Trophoblast cell (in vitro differentiated cells and primary cell): ENCODE data around the gene IL1RAPL1.

Experiments used
- DNase-seq, 2 donors: peaks; one replicate each; pipeline ENCODE4 v3.0.0-alpha.2; 2016
- H2AFZ ChIP-seq: 2 replicates; pipeline ENCODE4 v1.6.1; 2013; ENCODE audit warnings: low read length, moderate library complexity, mild to moderate bottlenecking; ENCODE audit not compliant: insufficient read depth, poor library complexity
- H2AK5ac ChIP-seq: 2 replicates; pipeline ENCODE4 v1.6.1; 2013; ENCODE audit warnings: mild to moderate bottlenecking, low read length
- H2BK120ac ChIP-seq: 2 replicates; pipeline ENCODE4 v1.6.1; 2013; ENCODE audit warnings: low read length, mild to moderate bottlenecking, moderate library complexity; ENCODE audit not compliant: insufficient read depth, poor library complexity
- H2BK12ac ChIP-seq: 2 replicates; pipeline ENCODE4 v1.6.1; 2013; ENCODE audit warnings: mild to moderate bottlenecking, low read length, moderate library complexity
- H2BK5ac ChIP-seq: 2 replicates; pipeline ENCODE4 v1.6.1; 2013; ENCODE audit warnings: low read length, low read depth, moderate library complexity, mild to moderate bottlenecking; ENCODE audit not compliant: poor library complexity
- H3K14ac ChIP-seq: 2 replicates; pipeline ENCODE4 v1.6.1; 2013; ENCODE audit warnings: mild to moderate bottlenecking, low read length
- H3K18ac ChIP-seq: 2 replicates; pipeline ENCODE4 v1.6.1; 2013; ENCODE audit warnings: mild to moderate bottlenecking, low read length
- H3K23ac ChIP-seq: 2 replicates; pipeline ENCODE4 v1.6.1; 2013; ENCODE audit warnings: low read length
- H3K27ac ChIP-seq: 2 replicates; pipeline ENCODE4 v1.5.1; 2013; ENCODE audit warnings: low read depth, mild to moderate bottlenecking, inconsistent platforms, low read length, moderate library complexity
- H3K27me3 ChIP-seq: 2 replicates; pipeline ENCODE4 v1.6.1; 2013; ENCODE audit warnings: inconsistent platforms, mild to moderate bottlenecking, low read length, moderate library complexity; ENCODE audit not compliant: insufficient read depth
- H3K36me3 ChIP-seq, 2 experiments: 1 replicate in 1 of 2; 2 replicates in 1 of 2; pipeline ENCODE4 v1.6.1; 2013; ENCODE audit warnings: low read length in 2 of 2, mild to moderate bottlenecking in 2 of 2, moderate library complexity in 1 of 2; ENCODE audit not compliant: insufficient read depth in 2 of 2, control insufficient read depth in 1 of 2
- H3K4ac ChIP-seq: 2 replicates; pipeline ENCODE4 v1.6.1; 2013; ENCODE audit warnings: low read depth, mild to moderate bottlenecking, low read length, moderate library complexity
- H3K4me1 ChIP-seq, 2 experiments: 1 replicate in 1 of 2; 2 replicates in 1 of 2; pipeline ENCODE4 v1.6.1; 2013; ENCODE audit warnings: low read length in 2 of 2, mild to moderate bottlenecking in 2 of 2, moderate library complexity in 1 of 2; ENCODE audit not compliant: insufficient read depth in 2 of 2, control insufficient read depth in 1 of 2
- H3K4me2 ChIP-seq: 2 replicates; pipeline ENCODE4 v1.6.1; 2013; ENCODE audit warnings: inconsistent platforms, mild to moderate bottlenecking, low read length, moderate library complexity
- H3K4me3 ChIP-seq: 2 replicates; pipeline ENCODE4 v1.5.1; 2013; ENCODE audit warnings: mild to moderate bottlenecking, low read depth, low read length, inconsistent platforms
- H3K79me1 ChIP-seq: one replicate; pipeline ENCODE4 v1.6.1; 2013; ENCODE audit warnings: low read length
- H3K79me2 ChIP-seq: 2 replicates; pipeline ENCODE4 v1.6.1; 2013; ENCODE audit warnings: low read length, mild to moderate bottlenecking; ENCODE audit not compliant: control insufficient read depth, insufficient read depth, poor library complexity
- H3K9ac ChIP-seq: 2 replicates; pipeline ENCODE4 v1.6.1; 2013; ENCODE audit warnings: mild to moderate bottlenecking, low read length
- H3K9me3 ChIP-seq: 2 replicates; pipeline ENCODE4 v1.6.1; 2013; ENCODE audit warnings: low read depth, mild to moderate bottlenecking, control low read depth, inconsistent platforms, low read length; ENCODE audit not compliant: insufficient read depth
- H4K12ac ChIP-seq: 2 replicates; pipeline ENCODE4 v1.6.1; 2013; ENCODE audit warnings: low read depth, mild to moderate bottlenecking, low read length, moderate library complexity
- H4K8ac ChIP-seq: 2 replicates; pipeline ENCODE4 v1.6.1; 2013; ENCODE audit warnings: low read depth, mild to moderate bottlenecking, low read length, moderate library complexity
- H4K91ac ChIP-seq: one replicate; pipeline ENCODE4 v1.6.1; 2013; ENCODE audit warnings: low read depth, mild to moderate bottlenecking, low read length, moderate library complexity
- WGBS: extraction: QIAGEN DNeasy Blood & Tissue Kit; methylation state at CpG from one replicate; pipeline ENCODE4 v1.1.7; 2013; ENCODE audit warnings: missing lambda C conversion rate; ENCODE audit not compliant: insufficient read length, insufficient coverage; ENCODE audit errors: extremely low coverage; 5-methylcytosine and 5-hydroxymethylcytosine counted together

Gene IL1RAPL1

GRCh38 chrX:29659911-29660310 lies 1072.7 kb downstream of the IL1RAPL1 start:
- no peaks in the 10 kb centered on the region for H3K79me2 ChIP-seq
- no peak overlapping the region for H2AK5ac ChIP-seq
- H3K4ac ChIP-seq: no peak overlapping the region
- no peaks in the 10 kb centered on the region for H3K79me1 ChIP-seq
- WGBS: no CpG with 5 or more reads among the region's 4 CpGs
- no peak overlapping the region for H3K4me2 ChIP-seq
- H3K4me1 ChIP-seq: no peaks in the 10 kb centered on the region
- H3K23ac ChIP-seq: no peak overlapping the region
- H3K36me3 ChIP-seq: no peaks in the 10 kb centered on the region
- H4K91ac ChIP-seq: no peak overlapping the region
- no peak for DNase-seq
- no peak overlapping the region for H2BK120ac ChIP-seq
- no peak overlapping the region for H4K8ac ChIP-seq
- H3K9me3 ChIP-seq: no peaks in the 10 kb centered on the region
- H3K14ac ChIP-seq: no peak overlapping the region
- H3K27me3 ChIP-seq: no peaks in the 10 kb centered on the region
- H4K12ac ChIP-seq: no peak overlapping the region
- no peak overlapping the region for H2BK12ac ChIP-seq
- H3K27ac ChIP-seq: no peak overlapping the region
- no peak overlapping the region for H3K9ac ChIP-seq
- H3K4me3 ChIP-seq: no peak overlapping the region
- no peak overlapping the region for H3K18ac ChIP-seq
- no peak overlapping the region for H2AFZ ChIP-seq
- H2BK5ac ChIP-seq: no peak overlapping the region

DNA sequence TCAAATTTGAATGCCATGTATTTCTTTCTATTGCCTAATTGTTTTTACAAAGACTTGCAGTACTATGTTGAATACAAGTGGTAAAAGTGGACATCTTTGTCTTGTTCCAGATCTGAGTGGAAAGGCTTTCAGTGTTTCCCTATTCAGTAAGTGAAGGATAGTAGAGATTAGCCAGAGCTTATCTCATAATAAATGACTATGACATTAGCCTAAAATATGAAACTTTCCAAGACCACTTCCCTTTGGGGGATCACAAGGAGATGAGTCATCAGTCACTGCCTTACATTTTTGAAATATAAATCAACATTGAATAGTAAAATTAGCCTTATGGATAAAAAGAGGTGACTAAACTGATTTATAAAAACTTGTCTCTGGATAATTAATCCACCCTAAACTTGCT lies 1074.0 kb downstream of the IL1RAPL1 start:
- H3K18ac ChIP-seq: no peak overlapping the region
- no peak overlapping the region for H3K4ac ChIP-seq
- no peak overlapping the region for H2BK12ac ChIP-seq
- no peak overlapping the region for H3K23ac ChIP-seq
- no peak overlapping the region for H3K14ac ChIP-seq
- H3K36me3 ChIP-seq: no peaks in the 10 kb centered on the region
- no peak overlapping the region for H4K8ac ChIP-seq
- no peak overlapping the region for H4K91ac ChIP-seq
- H3K4me3 ChIP-seq: no peak overlapping the region
- H4K12ac ChIP-seq: no peak overlapping the region
- no peak for DNase-seq
- no peak overlapping the region for H3K27ac ChIP-seq
- no peak overlapping the region for H2AK5ac ChIP-seq
- no peak overlapping the region for H3K9ac ChIP-seq
- H3K27me3 ChIP-seq: no peaks in the 10 kb centered on the region
- no peak overlapping the region for H2BK5ac ChIP-seq
- H2AFZ ChIP-seq: no peak overlapping the region
- H3K9me3 ChIP-seq: no peaks in the 10 kb centered on the region
- H3K79me1 ChIP-seq: no peaks in the 10 kb centered on the region
- H3K79me2 ChIP-seq: no peaks in the 10 kb centered on the region
- no peak overlapping the region for H3K4me2 ChIP-seq
- no peak overlapping the region for H2BK120ac ChIP-seq
- no peaks in the 10 kb centered on the region for H3K4me1 ChIP-seq

- H3K4ac ChIP-seq: no peak overlapping the region
- no peaks in the 10 kb centered on the region for H3K9me3 ChIP-seq
Measured at GRCh38 chrX:29662101-29662500, 1074.9 kb downstream of the IL1RAPL1 start.

DNA sequence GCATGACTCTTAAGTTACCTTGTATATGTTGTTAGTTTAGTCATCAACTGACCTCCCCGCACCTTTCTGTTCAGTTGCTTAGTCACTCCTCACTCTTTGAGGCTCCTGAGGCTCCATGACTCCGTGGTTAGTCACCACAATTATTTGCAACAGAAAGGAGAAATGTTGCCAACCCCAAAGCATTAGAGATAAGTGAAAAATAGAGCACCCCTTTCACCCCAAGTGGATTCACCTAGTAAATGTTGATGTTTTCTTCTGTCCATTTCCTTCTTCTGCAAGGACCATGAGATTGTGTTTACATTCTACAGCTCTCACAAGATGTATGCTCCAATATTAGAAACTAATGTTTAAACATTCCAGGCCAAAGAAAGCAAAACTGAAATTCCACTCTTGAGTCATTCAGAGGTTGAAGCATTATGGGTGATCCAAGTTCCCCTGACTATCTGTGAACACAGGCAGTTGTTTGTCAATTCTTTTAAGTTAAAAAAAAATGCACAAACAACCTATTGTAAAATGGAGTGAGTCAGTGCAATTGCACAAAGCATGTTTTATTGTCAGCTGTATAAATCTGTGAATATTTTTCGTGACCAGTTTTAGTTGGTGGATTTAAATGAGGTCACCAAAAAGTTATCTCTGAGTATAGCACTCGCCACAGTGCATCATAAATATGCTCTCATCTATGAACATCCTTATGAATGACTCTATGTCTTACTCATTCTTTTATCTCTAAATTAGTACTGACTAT lies 1075.7 kb downstream of the IL1RAPL1 start:
- Histone ChIP-seq H4K12ac (no peak overlapping the region), H3K4ac (no peak overlapping the region), H3K9ac (no peak overlapping the region), H3K4me1 (no peaks in the 10 kb centered on the region), H3K79me2 (no peaks in the 10 kb centered on the region), H3K23ac (no peak overlapping the region), H3K18ac (no peak overlapping the region), H2AK5ac (no peak overlapping the region), H3K14ac (no peak overlapping the region), H3K79me1 (no peaks in the 10 kb centered on the region), H4K91ac (no peak overlapping the region), H4K8ac (no peak overlapping the region), H2BK120ac (no peak overlapping the region), H3K4me3 (no peak overlapping the region), H3K9me3 (no peaks in the 10 kb centered on the region), H2BK12ac (no peak overlapping the region), H2AFZ (no peak overlapping the region), H2BK5ac (no peak overlapping the region), H3K27ac (peak overlapping the region; percentile 10), H3K27me3 (no peaks in the 10 kb centered on the region), H3K36me3 (no peaks in the 10 kb centered on the region), H3K4me2 (no peak overlapping the region)
- no CpG with 5 or more reads among the region's 4 CpGs for WGBS
- DNase-seq: peak in 1 of 2 donors; percentile 10

More at GRCh38 chrX:29662101-29662500, 1074.9 kb downstream of the IL1RAPL1 start:
- Histone ChIP-seq H3K23ac (no peak overlapping the region), H2BK5ac (no peak overlapping the region), H3K27ac (no peak overlapping the region), H3K4me2 (no peak overlapping the region), H3K14ac (no peak overlapping the region), H4K91ac (no peak overlapping the region), H3K79me1 (no peaks in the 10 kb centered on the region), H2BK12ac (no peak overlapping the region), H3K9ac (no peak overlapping the region), H2BK120ac (no peak overlapping the region), H3K79me2 (no peaks in the 10 kb centered on the region), H4K12ac (no peak overlapping the region), H2AK5ac (no peak overlapping the region), H4K8ac (no peak overlapping the region), H3K27me3 (no peaks in the 10 kb centered on the region), H3K4me3 (no peak overlapping the region), H2AFZ (no peak overlapping the region), H3K36me3 (no peaks in the 10 kb centered on the region), H3K18ac (no peak overlapping the region), H3K4me1 (no peaks in the 10 kb centered on the region)
- no peak for DNase-seq
